IMR-90 (cell line): ENCODE results near the gene POLE4. TPM values are rescaled to one million over a fixed set of nuclear protein-coding genes. Genes with fewer than 3 reads are reported as not detected.

Source experiments
- ATAC-seq: fragments of 200-7000 bp; cut with Tn5 transposase; 2 replicates; pipeline ENCODE4 v1.9.1; 2020; ENCODE audit warnings: low read depth, mild to moderate bottlenecking, moderate library complexity
- BruUV-seq: library from RNA; stranded (reverse); fragments of 400-500 nt; replicated peaks from 2 replicates; lab custom pipeline; 2021; lab: Mats Ljungman, UMichigan
- CTCF ChIA-PET: fragments of 300-600 bp; formaldehyde crosslinking; extraction: SDS; loops from one replicate; lab custom pipeline; 2021; ENCODE audit warnings: antibody characterized with exemption; lab: Yijun Ruan, JAX
- POLR2A ChIA-PET: fragments of 300-600 bp; sonication (Branson Sonifier 250); formaldehyde crosslinking; loops from one replicate; lab custom pipeline; 2022; ENCODE audit warnings: antibody characterized with exemption; ENCODE audit not compliant: unreplicated experiment; lab: Charles Lee
- DNase-seq: peaks from one replicate; pipeline ENCODE4 v3.0.0; 2013
- H2AFZ ChIP-seq: replicated peaks from 2 replicates; pipeline ENCODE3; 2013; ENCODE audit warnings: low read length, mild to moderate bottlenecking; ENCODE audit not compliant: poor library complexity
- H2AK5ac ChIP-seq: 2 replicates; pipeline ENCODE4 v1.6.1; 2013; ENCODE audit warnings: low read depth, low read length, inconsistent platforms
- H2AK9ac ChIP-seq: replicated peaks from 2 replicates; pipeline ENCODE3; 2013; ENCODE audit warnings: mild to moderate bottlenecking, low read depth, low read length, moderate library complexity; ENCODE audit not compliant: poor library complexity
- H2BK120ac ChIP-seq: 2 replicates; pipeline ENCODE4 v1.6.1; 2013; ENCODE audit warnings: low read depth, low read length, inconsistent platforms
- H2BK15ac ChIP-seq: 3 replicates; pipeline ENCODE4 v1.6.1; 2013; ENCODE audit warnings: low read depth, low read length, inconsistent platforms
- H2BK20ac ChIP-seq: 2 replicates; pipeline ENCODE4 v1.6.1; 2013; ENCODE audit warnings: low read depth, mild to moderate bottlenecking, inconsistent platforms, low read length, moderate library complexity
- H2BK5ac ChIP-seq: 2 replicates; pipeline ENCODE4 v1.6.1; 2013; ENCODE audit warnings: mild to moderate bottlenecking, low read depth, low read length, inconsistent platforms; ENCODE audit not compliant: poor library complexity, severe bottlenecking
- H3K14ac ChIP-seq: replicated peaks from 2 replicates; pipeline ENCODE4 v1.6.1; 2013; ENCODE audit warnings: low read depth, low read length, inconsistent platforms
- H3K18ac ChIP-seq: 2 replicates; pipeline ENCODE4 v1.6.1; 2013; ENCODE audit warnings: low read depth, low read length, control low read depth
- H3K23ac ChIP-seq: 2 replicates; pipeline ENCODE4 v1.6.1; 2013; ENCODE audit warnings: low read depth, low read length, inconsistent platforms
- H3K27ac ChIP-seq: 2 replicates; pipeline ENCODE4 v1.5.1; 2013; ENCODE audit warnings: mild to moderate bottlenecking, control low read depth, low read length; ENCODE audit not compliant: insufficient read depth
- H3K27me3 ChIP-seq: 2 replicates; pipeline ENCODE4 v1.6.1; 2013; ENCODE audit warnings: low read length; ENCODE audit not compliant: control insufficient read depth, insufficient read depth
- H3K36me3 ChIP-seq: 2 replicates; pipeline ENCODE4 v1.6.1; 2013; ENCODE audit warnings: low read length, mixed read lengths; ENCODE audit not compliant: control insufficient read depth, insufficient read depth
- H3K4ac ChIP-seq: 2 replicates; pipeline ENCODE4 v1.6.1; 2013; ENCODE audit warnings: low read depth, low read length, inconsistent platforms
- H3K4me1 ChIP-seq: 2 replicates; pipeline ENCODE4 v1.6.1; 2013; ENCODE audit warnings: low read length, mixed read lengths; ENCODE audit not compliant: control insufficient read depth, insufficient read depth
- H3K4me2 ChIP-seq: 2 replicates; pipeline ENCODE4 v1.6.1; 2013; ENCODE audit warnings: low read depth, mild to moderate bottlenecking, control low read depth, low read length, moderate library complexity
- H3K4me3 ChIP-seq: 2 replicates; pipeline ENCODE4 v1.5.1; 2013; ENCODE audit warnings: low read depth, mild to moderate bottlenecking, control low read depth, low read length, moderate library complexity; ENCODE audit not compliant: insufficient read depth
- H3K56ac ChIP-seq: 2 replicates; pipeline ENCODE4 v1.6.1; 2013; ENCODE audit warnings: low read length, inconsistent platforms; ENCODE audit not compliant: insufficient read depth; ENCODE audit errors: extremely low read depth
- H3K79me1 ChIP-seq, 2 experiments: 2 replicates each; pipeline ENCODE4 v1.6.1; 2013; ENCODE audit warnings: low read length in 2 of 2, inconsistent platforms in 1 of 2, low read depth in 1 of 2
- H3K9ac ChIP-seq: 2 replicates; pipeline ENCODE4 v1.6.1; 2013; ENCODE audit warnings: low read depth, low read length, control low read depth
- H3K9me1 ChIP-seq: 2 replicates; pipeline ENCODE4 v1.6.1; 2013; ENCODE audit warnings: low read length, inconsistent platforms; ENCODE audit not compliant: insufficient read depth
- H3K9me3 ChIP-seq: 2 replicates; pipeline ENCODE4 v1.6.1; 2013; ENCODE audit warnings: low read length; ENCODE audit not compliant: control insufficient read depth, insufficient read depth
- H4K20me1 ChIP-seq: 2 replicates; pipeline ENCODE4 v1.6.1; 2013; ENCODE audit warnings: low read length, inconsistent platforms; ENCODE audit not compliant: insufficient read depth
- H4K5ac ChIP-seq: 2 replicates; pipeline ENCODE4 v1.6.1; 2013; ENCODE audit warnings: mild to moderate bottlenecking, low read depth, low read length, control low read depth
- H4K8ac ChIP-seq, 2 experiments: 2 replicates each; pipeline ENCODE4 v1.6.1; 2013; ENCODE audit warnings: low read depth in 2 of 2, low read length in 2 of 2, control low read depth in 1 of 2, inconsistent platforms in 1 of 2
- H4K91ac ChIP-seq: 2 replicates; pipeline ENCODE4 v1.6.1; 2013; ENCODE audit warnings: low read depth, low read length, inconsistent platforms; ENCODE audit not compliant: insufficient read depth
- CEBPB ChIP-seq: IDR thresholded peaks from 2 replicates; pipeline ENCODE4 v1.6.1; 2012; ENCODE audit warnings: low read depth, low read length, improper control_type of control experiment
- CHD1 ChIP-seq: IDR thresholded peaks from 2 replicates; pipeline ENCODE4 v1.6.1; 2012; ENCODE audit warnings: low read depth, low read length, improper control_type of control experiment
- CTCF ChIP-seq: conservative IDR thresholded peaks from 2 replicates; pipeline ENCODE4 v1.5.1; 2012; ENCODE audit warnings: mild to moderate bottlenecking, low read depth, low read length, improper control_type of control experiment
- MAFK ChIP-seq: IDR thresholded peaks from 2 replicates; pipeline ENCODE4 v1.6.1; 2012; ENCODE audit warnings: low read depth, low read length, improper control_type of control experiment
- POLR2A ChIP-seq: IDR thresholded peaks from 2 replicates; pipeline ENCODE4 v1.6.1; 2012; ENCODE audit warnings: mild to moderate bottlenecking, low read depth, low read length
- RCOR1 ChIP-seq: IDR thresholded peaks from 2 replicates; pipeline ENCODE4 v1.6.1; 2012; ENCODE audit warnings: mild to moderate bottlenecking, low read length, improper control_type of control experiment; ENCODE audit not compliant: insufficient replicate concordance
- RFX5 ChIP-seq: IDR thresholded peaks from 2 replicates; pipeline ENCODE4 v1.8.0; 2012; ENCODE audit warnings: low read depth, mild to moderate bottlenecking, low read length, moderate library complexity
- WGBS, 2 experiments: methylation state at CpG; one replicate each; pipeline versions ENCODE4 v1.1.5 to v1.1.7; 2013; ENCODE audit warnings: missing lambda C conversion rate in 2 of 2; ENCODE audit not compliant: insufficient read length in 1 of 2; ENCODE audit errors: extremely low coverage in 2 of 2; 5-methylcytosine and 5-hydroxymethylcytosine counted together
- dilution Hi-C: fragments of 300-500 bp; cut with HindIII; formaldehyde crosslinking; loops from one replicate; pipeline ENCODE4 v1.14.3; 2018; ENCODE audit warnings: low sequenced_read_pairs; ENCODE audit not compliant: unreplicated experiment
- in situ Hi-C: fragments of 300-500 bp; cut with MboI; formaldehyde crosslinking; loops from 3 replicates; pipeline ENCODE4 v1.14.3; 2019; ENCODE audit warnings: low sequenced_read_pairs, inconsistent platforms, mixed read lengths
- intact Hi-C: fragments of 100-400 bp; cut with micrococcal nuclease; formaldehyde crosslinking; loops from 2 replicates; pipeline ENCODE4 v1.10.0; 2022
- polyA plus RNA-seq, 3 experiments: library from polyadenylated mRNA; depleted of rRNA; stranded (reverse); fragments of >200 nt; gene quantifications; 2 replicates each; pipeline ENCODE4 v1.2.3, GENCODE V29; 2012; ENCODE audit warnings: low replicate concordance in 1 of 3
- total RNA-seq: library from RNA; depleted of rRNA; stranded (reverse); fragments of >200 nt; gene quantifications from 2 replicates; pipeline ENCODE4 v1.2.3, GENCODE V29; 2012

Gene POLE4
- total and polyA plus RNA-seq, 2 of the 4 experiments (the other 2 are of a cell fraction), result 9.0 to 23.9 TPM

GRCh38 chr2:74953796-74954499 lies 4.5 kb upstream of the POLE4 start:
- no peak overlapping the region for H2BK20ac ChIP-seq
- no peak overlapping the region for H3K23ac ChIP-seq
- no peak overlapping the region for H3K14ac ChIP-seq
- TF ChIP-seq RCOR1 (no peak), CTCF (no peak), CHD1 (no peak), MAFK (no peak), RFX5 (no peak), CEBPB (no peak), POLR2A (no peak)
- no peak overlapping the region for H3K56ac ChIP-seq
- DNase-seq, result no peak
- H2BK15ac ChIP-seq, result no peak overlapping the region
- no TSS peak for BruUV-seq
- no peak overlapping the region for H3K27ac ChIP-seq
- no peak overlapping the region for H3K4me2 ChIP-seq
- no peak overlapping the region for H3K18ac ChIP-seq
- H4K5ac ChIP-seq, result no peak overlapping the region
- H2AK9ac ChIP-seq, result no peak overlapping the region
- peaks cover 2% of the 10 kb centered on the region for H3K4me1 ChIP-seq
- intact Hi-C loops, result no loop called here
- dilution Hi-C loops, result no loop called here
- no peaks in the 10 kb centered on the region for H3K27me3 ChIP-seq
- H3K9me1 ChIP-seq, result 0 out of 2 replicates have a peak, but pooled peaks cover 4% of the 10 kb centered on the region
- no peaks in the 10 kb centered on the region for H4K20me1 ChIP-seq
- in situ Hi-C loops, result no loop called here
- no peak overlapping the region for H3K4me3 ChIP-seq
- no peak overlapping the region for H2AFZ ChIP-seq
- H4K8ac ChIP-seq, result no peak overlapping the region
- no peak overlapping the region for H3K4ac ChIP-seq
- H4K91ac ChIP-seq, result no peak overlapping the region
- H3K9me3 ChIP-seq, result peaks cover 3% of the 10 kb centered on the region; the same call in 1 of the 2 replicates
- peaks cover 6 to 8% of the 10 kb centered on the region in 2 experiments; a peak in 3 of 4 replicates for H3K79me1 ChIP-seq
- no peak for ATAC-seq
- POLR2A ChIA-PET, result no interaction called here
- CTCF ChIA-PET, result interaction anchor here (0.7 kb wide), 1 partner anchor 8 kb away, joined by 4 read pairs; no protein-coding TSS in a partner anchor
- H2BK5ac ChIP-seq, result no peak overlapping the region
- no peak overlapping the region for H2AK5ac ChIP-seq
- WGBS, 2 experiments, result 60% methylated on average over 1 of the region's 10 CpGs; no CpG with 5 or more reads in 1 of the 2 experiments
- no peaks in the 10 kb centered on the region for H3K36me3 ChIP-seq
- no peak overlapping the region for H3K9ac ChIP-seq
- H2BK120ac ChIP-seq, result no peak overlapping the region
